Nephron progenitor cell (in vitro differentiated cells): ENCODE data around the gene BSN.

Source experiments
- DNase-seq: peaks from one replicate; pipeline ENCODE4 v3.0.0; 2021
- H3K27ac Mint-ChIP-seq: 2 replicates; pipeline ENCODE4 v1.8.0; 2021; ENCODE audit warnings: mild to moderate bottlenecking, moderate library complexity, mixed read lengths
- H3K27me3 Mint-ChIP-seq: 2 replicates; pipeline ENCODE4 v1.8.0; 2021; ENCODE audit warnings: mild to moderate bottlenecking, low read depth, mixed read lengths; ENCODE audit not compliant: poor library complexity
- H3K36me3 Mint-ChIP-seq: 2 replicates; pipeline ENCODE4 v1.8.0; 2021; ENCODE audit warnings: low read depth, mixed read lengths
- H3K4me1 Mint-ChIP-seq: 2 replicates; pipeline ENCODE4 v1.8.0; 2021; ENCODE audit warnings: mixed read lengths
- H3K4me3 Mint-ChIP-seq: 2 replicates; pipeline ENCODE4 v1.8.0; 2021; ENCODE audit warnings: mild to moderate bottlenecking, moderate library complexity, mixed read lengths
- H3K9me3 Mint-ChIP-seq: 2 replicates; pipeline ENCODE4 v1.8.0; 2021; ENCODE audit warnings: mild to moderate bottlenecking, moderate library complexity, mixed read lengths
- TF ChIP-seq, protein P1 (sequence below): fragments of 200-600 bp; sonication (generic); IDR thresholded peaks from 2 replicates; pipeline ENCODE4 v1.5.0; 2021; ENCODE audit warnings: antibody characterized with exemption

BSN gene

GRCh38 chr3:49563040-49563578, 8.8 kb downstream of the BSN start:
- H3K9me3 Mint-ChIP-seq, result peaks cover 4% of the 10 kb centered on the region
- H3K4me1 Mint-ChIP-seq, result no peaks in the 10 kb centered on the region
- TF ChIP-seq, protein P1, sequence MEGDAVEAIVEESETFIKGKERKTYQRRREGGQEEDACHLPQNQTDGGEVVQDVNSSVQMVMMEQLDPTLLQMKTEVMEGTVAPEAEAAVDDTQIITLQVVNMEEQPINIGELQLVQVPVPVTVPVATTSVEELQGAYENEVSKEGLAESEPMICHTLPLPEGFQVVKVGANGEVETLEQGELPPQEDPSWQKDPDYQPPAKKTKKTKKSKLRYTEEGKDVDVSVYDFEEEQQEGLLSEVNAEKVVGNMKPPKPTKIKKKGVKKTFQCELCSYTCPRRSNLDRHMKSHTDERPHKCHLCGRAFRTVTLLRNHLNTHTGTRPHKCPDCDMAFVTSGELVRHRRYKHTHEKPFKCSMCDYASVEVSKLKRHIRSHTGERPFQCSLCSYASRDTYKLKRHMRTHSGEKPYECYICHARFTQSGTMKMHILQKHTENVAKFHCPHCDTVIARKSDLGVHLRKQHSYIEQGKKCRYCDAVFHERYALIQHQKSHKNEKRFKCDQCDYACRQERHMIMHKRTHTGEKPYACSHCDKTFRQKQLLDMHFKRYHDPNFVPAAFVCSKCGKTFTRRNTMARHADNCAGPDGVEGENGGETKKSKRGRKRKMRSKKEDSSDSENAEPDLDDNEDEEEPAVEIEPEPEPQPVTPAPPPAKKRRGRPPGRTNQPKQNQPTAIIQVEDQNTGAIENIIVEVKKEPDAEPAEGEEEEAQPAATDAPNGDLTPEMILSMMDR, result no peak
- DNase-seq, result no peak
- H3K36me3 Mint-ChIP-seq, result no peaks in the 10 kb centered on the region
- H3K4me3 Mint-ChIP-seq, result no peak overlapping the region
- H3K27me3 Mint-ChIP-seq, result peaks cover 36% of the 10 kb centered on the region
- H3K27ac Mint-ChIP-seq, result no peak overlapping the region

GRCh38 chr3:49563766-49564165, 9.5 kb downstream of the BSN start:
- Mint-ChIP-seq H3K4me3 (no peak overlapping the region), H3K9me3 (peaks cover 4% of the 10 kb centered on the region), H3K27me3 (peaks cover 31% of the 10 kb centered on the region), H3K4me1 (no peaks in the 10 kb centered on the region), H3K36me3 (no peaks in the 10 kb centered on the region), H3K27ac (no peak overlapping the region)
- DNase-seq, result no peak
- TF ChIP-seq, protein P1, result no peak

DNA sequence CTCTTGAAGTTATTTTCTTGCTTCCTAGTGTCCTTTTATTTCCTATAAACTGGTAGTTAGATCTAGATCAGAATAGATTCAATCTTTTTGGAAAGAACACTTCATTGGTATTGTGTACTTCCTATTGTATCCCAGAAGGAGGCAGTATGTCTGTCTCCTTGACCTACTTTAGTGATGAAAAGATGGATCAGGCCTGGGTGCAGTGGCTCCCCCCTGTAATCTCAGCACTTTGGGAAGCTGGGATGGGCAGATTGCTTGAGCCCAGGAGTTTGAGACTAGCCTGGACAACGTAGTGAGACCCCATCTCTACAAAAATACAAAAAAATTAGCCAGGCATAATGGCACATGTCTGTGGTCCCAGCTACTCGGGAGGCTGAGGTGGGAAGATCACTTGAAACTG, 12.0 kb downstream of the BSN start:
- peaks cover 19% of the 10 kb centered on the region for H3K27me3 Mint-ChIP-seq
- DNase-seq, result no peak
- no peaks in the 10 kb centered on the region for H3K36me3 Mint-ChIP-seq
- H3K4me3 Mint-ChIP-seq, result no peak overlapping the region
- no peaks in the 10 kb centered on the region for H3K9me3 Mint-ChIP-seq
- TF ChIP-seq, protein P1, result peak; percentile 21
- H3K27ac Mint-ChIP-seq, result no peak overlapping the region
- H3K4me1 Mint-ChIP-seq, result no peaks in the 10 kb centered on the region

GRCh38 chr3:49567406-49567805, 13.1 kb downstream of the BSN start:
- H3K4me1 Mint-ChIP-seq, result no peaks in the 10 kb centered on the region
- TF ChIP-seq, protein P1, result no peak
- H3K4me3 Mint-ChIP-seq, result no peak overlapping the region
- peaks cover 22% of the 10 kb centered on the region for H3K27me3 Mint-ChIP-seq
- no peak overlapping the region for H3K27ac Mint-ChIP-seq
- no peaks in the 10 kb centered on the region for H3K36me3 Mint-ChIP-seq
- DNase-seq, result no peak
- no peaks in the 10 kb centered on the region for H3K9me3 Mint-ChIP-seq

GRCh38 chr3:49568965-49569364, 14.7 kb downstream of the BSN start:
- Mint-ChIP-seq H3K36me3 (no peaks in the 10 kb centered on the region), H3K27ac (no peak overlapping the region), H3K9me3 (no peaks in the 10 kb centered on the region), H3K4me1 (no peaks in the 10 kb centered on the region), H3K27me3 (peaks cover 16% of the 10 kb centered on the region), H3K4me3 (no peak overlapping the region)
- DNase-seq, result no peak
- TF ChIP-seq, protein P1, result no peak

GRCh38 chr3:49570028-49570654, 15.9 kb downstream of the BSN start:
- no peaks in the 10 kb centered on the region for H3K36me3 Mint-ChIP-seq
- no peak overlapping the region for H3K4me3 Mint-ChIP-seq
- peaks cover 16% of the 10 kb centered on the region for H3K27me3 Mint-ChIP-seq
- no peaks in the 10 kb centered on the region for H3K4me1 Mint-ChIP-seq
- TF ChIP-seq, protein P1, result no peak
- no peak for DNase-seq
- H3K27ac Mint-ChIP-seq, result no peak overlapping the region
- H3K9me3 Mint-ChIP-seq, result no peaks in the 10 kb centered on the region
